Measurements from ENCODE around the gene WDR48. TPM values are rescaled to one million over a fixed set of nuclear protein-coding genes. Genes with fewer than 3 reads are reported as not detected.
A peak's percentile ranks its signal among the peaks of the same experiment; 100 is the strongest.
"Not testable (repeated sequence)": the region's sequence is repeated elsewhere in the genome, so short reads cannot be mapped to it uniquely, and the experiment has no call there.

The WDR48 gene
- total RNA-seq, 1 donor from 2014 or later = 81.0 TPM

DNA sequence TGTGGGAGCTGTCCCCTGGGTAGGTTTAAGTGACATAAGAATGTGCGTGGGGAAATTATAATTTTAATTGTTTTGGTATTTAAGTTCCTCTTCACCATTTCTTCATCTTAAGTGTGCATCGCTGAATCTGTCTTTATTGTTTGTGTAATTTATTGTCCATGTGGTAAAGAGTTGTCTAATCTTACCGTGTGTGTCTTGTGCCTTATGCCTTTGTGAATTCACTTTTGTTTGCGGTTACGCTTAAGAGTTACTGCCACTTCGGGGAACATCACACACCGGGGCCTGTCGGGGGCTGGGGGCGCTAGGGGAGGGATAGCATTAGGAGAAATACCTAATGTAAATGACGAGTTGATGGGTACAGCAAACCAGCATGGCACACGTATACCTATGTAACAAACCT is 767 bp downstream of the WDR48 start:
- peak overlapping the region; percentile 92 to 96 for H3K4me3 ChIP-seq
- intact Hi-C loops (cut with DNase I) = loop anchor here (5.0 kb wide), 2 partner anchors 330 to 595 kb away; partner anchors contain the start of gene SLC25A38
- DNase-seq (ENCODE audit: low spot score in 2 of 2) = no peak
- H3K27ac ChIP-seq = peak overlapping the region; percentile 86 to 90
- H3K36me3 ChIP-seq = no peaks in the 10 kb centered on the region
- H3K9me3 ChIP-seq = no peaks in the 10 kb centered on the region
- H3K27me3 ChIP-seq = no peaks in the 10 kb centered on the region
- peaks cover 0 to 5% of the 10 kb centered on the region in 2 donors for H3K4me1 ChIP-seq
- TF ChIP-seq, protein P1, sequence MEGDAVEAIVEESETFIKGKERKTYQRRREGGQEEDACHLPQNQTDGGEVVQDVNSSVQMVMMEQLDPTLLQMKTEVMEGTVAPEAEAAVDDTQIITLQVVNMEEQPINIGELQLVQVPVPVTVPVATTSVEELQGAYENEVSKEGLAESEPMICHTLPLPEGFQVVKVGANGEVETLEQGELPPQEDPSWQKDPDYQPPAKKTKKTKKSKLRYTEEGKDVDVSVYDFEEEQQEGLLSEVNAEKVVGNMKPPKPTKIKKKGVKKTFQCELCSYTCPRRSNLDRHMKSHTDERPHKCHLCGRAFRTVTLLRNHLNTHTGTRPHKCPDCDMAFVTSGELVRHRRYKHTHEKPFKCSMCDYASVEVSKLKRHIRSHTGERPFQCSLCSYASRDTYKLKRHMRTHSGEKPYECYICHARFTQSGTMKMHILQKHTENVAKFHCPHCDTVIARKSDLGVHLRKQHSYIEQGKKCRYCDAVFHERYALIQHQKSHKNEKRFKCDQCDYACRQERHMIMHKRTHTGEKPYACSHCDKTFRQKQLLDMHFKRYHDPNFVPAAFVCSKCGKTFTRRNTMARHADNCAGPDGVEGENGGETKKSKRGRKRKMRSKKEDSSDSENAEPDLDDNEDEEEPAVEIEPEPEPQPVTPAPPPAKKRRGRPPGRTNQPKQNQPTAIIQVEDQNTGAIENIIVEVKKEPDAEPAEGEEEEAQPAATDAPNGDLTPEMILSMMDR (IDR thresholded peaks at IDR 0.05) = no peak

- Histone ChIP-seq H3K27ac (no peak overlapping the region), H3K27me3 (no peaks in the 10 kb centered on the region), H3K36me3 (no peaks in the 10 kb centered on the region), H3K4me1 (peaks cover 0 to 5% of the 10 kb centered on the region in 2 donors), H3K4me3 (peak overlapping the region in 1 of 2 donors; percentile 92), H3K9me3 (no peaks in the 10 kb centered on the region)
- TF ChIP-seq, protein P1 (IDR thresholded peaks at IDR 0.05) = no peak
- intact Hi-C loops (cut with DNase I) = loop anchor here (5.0 kb wide), 2 partner anchors 329 to 596 kb away; partner anchors contain the start of gene SLC25A38
- DNase-seq (ENCODE audit: low spot score in 2 of 2) = no peak
These were observed 1.9 kb downstream of the WDR48 start for GRCh38 chr3:39053696-39054095.

DNA sequence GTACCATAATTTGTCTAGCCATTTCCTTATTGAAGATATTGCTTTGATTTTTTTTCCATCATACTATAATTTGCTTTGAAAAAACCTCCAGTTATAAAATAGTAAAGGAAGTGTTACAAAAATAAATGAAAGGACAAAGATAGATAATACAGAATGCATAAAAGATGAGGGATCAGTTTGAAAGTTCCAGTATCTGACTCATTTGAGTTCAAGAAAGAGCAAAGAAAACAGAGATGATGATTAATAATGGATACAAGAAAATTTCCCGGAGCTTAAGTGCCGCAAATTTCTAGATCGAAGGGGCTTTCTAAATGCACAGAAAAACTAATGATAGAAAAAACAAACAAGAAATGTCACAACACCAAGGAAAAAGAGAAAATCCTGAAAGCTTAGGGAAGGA is 4.3 kb downstream of the WDR48 start:
- no peak overlapping the region for H3K4me3 ChIP-seq
- no peaks in the 10 kb centered on the region for H3K9me3 ChIP-seq
- peaks cover 0 to 5% of the 10 kb centered on the region in 2 donors for H3K4me1 ChIP-seq
- DNase-seq (ENCODE audit: low spot score in 2 of 2) = no peak
- H3K36me3 ChIP-seq = no peaks in the 10 kb centered on the region
- H3K27ac ChIP-seq = no peak overlapping the region
- TF ChIP-seq, protein P1 (IDR thresholded peaks at IDR 0.05) = no peak
- intact Hi-C loops (cut with DNase I) = no loop called here
- no peaks in the 10 kb centered on the region for H3K27me3 ChIP-seq

DNA sequence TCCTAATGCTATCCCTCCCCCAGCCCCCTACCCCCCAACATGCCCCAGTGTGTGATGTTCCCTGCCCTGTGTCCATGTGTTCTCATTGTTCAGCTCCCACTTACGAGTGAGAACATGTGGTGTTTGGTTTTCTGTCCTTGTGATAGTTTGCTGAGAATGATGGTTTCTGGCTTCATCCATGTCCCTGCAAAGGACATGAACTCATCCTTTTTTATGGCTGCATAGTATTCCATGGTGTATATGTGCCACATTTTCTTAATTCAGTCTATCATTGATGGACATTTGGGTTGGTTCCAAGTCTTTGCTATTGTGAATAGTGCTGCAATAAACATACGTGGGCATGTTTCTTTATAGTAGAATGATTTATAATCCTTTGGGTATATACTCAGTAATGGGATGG is 9.4 kb downstream of the WDR48 start:
- H3K36me3 ChIP-seq = not testable (repeated sequence)

DNA sequence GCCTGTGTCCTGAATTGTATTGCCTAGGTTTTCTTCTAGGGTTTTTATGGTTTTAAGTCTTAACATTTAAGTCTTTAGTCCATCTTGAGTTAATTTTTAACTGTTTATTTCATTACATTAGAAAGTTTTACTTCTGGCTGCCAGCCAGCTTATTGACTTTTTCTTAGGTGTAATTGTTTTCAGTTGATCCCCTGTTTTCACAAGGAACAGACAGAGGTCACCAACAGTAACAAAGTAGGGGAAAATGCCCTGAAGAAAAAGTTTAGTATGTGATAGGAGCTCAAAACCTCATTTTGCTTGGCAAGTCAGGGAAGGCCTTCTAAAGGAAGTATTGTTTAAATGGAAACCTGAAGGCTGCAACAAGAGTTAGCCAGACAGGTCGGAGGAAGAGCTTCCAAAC is 10.4 kb downstream of the WDR48 start:
- no peak for DNase-seq (ENCODE audit: low spot score in 2 of 2)
- Histone ChIP-seq H3K9me3 (no peaks in the 10 kb centered on the region), H3K27ac (no peak overlapping the region)

More for the DNA sequence above, 9.4 kb downstream of the WDR48 start:
- intact Hi-C loops (cut with DNase I); H3K27ac ChIP-seq; H3K27me3 ChIP-seq; H3K4me1 ChIP-seq; H3K9me3 ChIP-seq; DNase-seq (ENCODE audit: low spot score in 2 of 2); H3K4me3 ChIP-seq: not testable (repeated sequence)

DNA sequence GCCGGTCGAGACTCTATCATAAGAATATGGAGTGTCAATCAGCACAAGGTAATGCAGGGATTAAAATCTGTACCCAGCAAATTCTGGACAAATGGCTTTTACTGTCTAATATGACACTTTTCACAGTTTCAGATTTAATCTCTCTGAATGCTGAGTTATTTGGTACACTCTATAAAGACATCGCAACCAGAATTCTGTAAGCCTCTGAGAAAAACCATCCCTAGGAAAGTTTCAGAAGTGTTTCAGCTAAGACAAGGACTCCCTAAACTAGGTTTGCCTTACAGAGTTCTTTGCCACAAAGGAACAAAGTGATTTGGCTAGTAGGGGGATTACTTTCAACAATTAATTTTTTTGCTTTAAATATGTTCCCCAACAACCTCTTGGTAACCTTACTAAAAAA is 11.3 kb downstream of the WDR48 start:
- peaks cover 3 to 20% of the 10 kb centered on the region in 2 donors for H3K36me3 ChIP-seq
- H3K27me3 ChIP-seq = no peaks in the 10 kb centered on the region
- peaks cover 4 to 6% of the 10 kb centered on the region in 2 donors for H3K4me1 ChIP-seq
- intact Hi-C loops (cut with DNase I) = no loop called here
- TF ChIP-seq, protein P1 (IDR thresholded peaks at IDR 0.05) = no peak
- H3K27ac ChIP-seq = no peak overlapping the region
- DNase-seq (ENCODE audit: low spot score in 2 of 2) = no peak
- no peaks in the 10 kb centered on the region for H3K9me3 ChIP-seq
- H3K4me3 ChIP-seq = no peak overlapping the region

More for the DNA sequence above, 10.4 kb downstream of the WDR48 start:
- intact Hi-C loops (cut with DNase I) = no loop called here
- Histone ChIP-seq H3K4me3 (no peak overlapping the region), H3K36me3 (peaks cover 0 to 13% of the 10 kb centered on the region in 2 donors), H3K27me3 (no peaks in the 10 kb centered on the region), H3K4me1 (peaks cover 4 to 6% of the 10 kb centered on the region in 2 donors)
- TF ChIP-seq, protein P1 (IDR thresholded peaks at IDR 0.05) = no peak
